HG02970 (cell line): Measurements from ENCODE around the gene FZD10.

Experiments
- ATAC-seq: cut with Tn5 transposase; IDR thresholded peaks from one replicate; pipeline ENCODE4 v1.9.1; 2021; ENCODE audit warnings: mild to moderate bottlenecking, moderate library complexity, moderate number of reproducible peaks; ENCODE audit not compliant: unreplicated experiment, low FRiP score

The FZD10 gene, protein sequence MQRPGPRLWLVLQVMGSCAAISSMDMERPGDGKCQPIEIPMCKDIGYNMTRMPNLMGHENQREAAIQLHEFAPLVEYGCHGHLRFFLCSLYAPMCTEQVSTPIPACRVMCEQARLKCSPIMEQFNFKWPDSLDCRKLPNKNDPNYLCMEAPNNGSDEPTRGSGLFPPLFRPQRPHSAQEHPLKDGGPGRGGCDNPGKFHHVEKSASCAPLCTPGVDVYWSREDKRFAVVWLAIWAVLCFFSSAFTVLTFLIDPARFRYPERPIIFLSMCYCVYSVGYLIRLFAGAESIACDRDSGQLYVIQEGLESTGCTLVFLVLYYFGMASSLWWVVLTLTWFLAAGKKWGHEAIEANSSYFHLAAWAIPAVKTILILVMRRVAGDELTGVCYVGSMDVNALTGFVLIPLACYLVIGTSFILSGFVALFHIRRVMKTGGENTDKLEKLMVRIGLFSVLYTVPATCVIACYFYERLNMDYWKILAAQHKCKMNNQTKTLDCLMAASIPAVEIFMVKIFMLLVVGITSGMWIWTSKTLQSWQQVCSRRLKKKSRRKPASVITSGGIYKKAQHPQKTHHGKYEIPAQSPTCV

DNA sequence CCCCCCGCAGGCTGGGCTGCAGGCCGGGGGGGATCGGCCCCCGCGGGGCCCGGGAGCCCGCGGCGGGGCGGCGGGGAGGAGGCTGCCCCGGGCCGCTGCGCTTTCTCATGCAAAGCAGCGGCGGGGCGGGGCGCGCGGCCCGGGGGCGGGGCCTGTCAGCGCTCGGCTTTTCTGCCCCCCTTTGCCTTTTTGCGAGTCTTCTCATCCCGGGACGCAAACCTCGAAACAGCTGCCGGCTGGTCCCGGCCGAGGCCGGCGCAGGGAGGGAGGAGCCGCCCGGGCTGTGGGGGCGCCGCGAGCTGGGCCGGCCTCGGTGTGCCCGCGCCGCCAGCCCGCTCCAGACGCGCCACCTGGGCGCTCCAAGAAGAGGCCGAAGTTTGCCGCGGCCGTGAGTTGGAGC is at the start of gene FZD10:
Gene FZD10 (plus strand): TSS at position 198 of the 400 bp plus-strand sequence. CDS start 479 bp downstream, outside the sequence.
- no peak for ATAC-seq

DNA sequence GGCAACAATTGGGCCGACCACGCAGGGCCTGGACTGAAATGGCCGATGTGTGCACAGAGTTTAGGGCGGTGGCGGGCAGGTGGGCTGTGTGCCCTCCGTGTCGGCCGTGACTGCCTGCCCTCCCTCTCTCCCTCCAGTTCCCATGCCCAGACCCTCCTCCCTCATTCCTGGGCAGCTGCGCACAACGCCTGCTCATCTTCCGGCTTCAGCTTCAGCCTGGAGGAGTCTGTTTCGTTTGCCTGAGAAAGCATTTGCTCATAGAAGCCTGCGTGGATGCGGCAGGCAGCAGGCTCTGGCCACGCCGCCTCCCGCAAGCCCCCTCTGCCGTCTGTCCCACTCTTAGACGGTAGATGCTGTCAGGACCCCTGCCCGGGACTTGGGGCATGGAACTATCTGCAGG is 47.3 kb upstream of the FZD10 start:
- no peak for ATAC-seq

DNA sequence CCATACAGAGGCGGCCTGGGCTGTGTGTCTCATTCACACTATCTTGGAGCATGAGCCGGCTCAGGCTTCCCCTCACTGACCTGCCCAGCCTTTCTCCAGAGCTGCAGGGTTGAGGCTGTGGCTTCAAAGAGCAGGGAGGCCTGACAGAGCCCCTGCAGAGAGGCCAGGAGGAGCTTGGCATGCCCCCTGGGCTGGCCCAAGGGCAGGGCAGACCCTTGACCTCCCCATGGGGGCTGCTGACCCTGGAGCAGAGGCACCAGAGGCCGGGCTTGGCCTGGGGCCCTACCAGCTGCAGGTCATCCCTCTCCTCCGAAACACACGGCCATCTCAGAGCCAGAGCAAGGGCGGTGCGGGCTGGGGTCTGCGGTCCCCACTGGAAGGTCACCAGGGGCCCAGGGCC is 46.6 kb upstream of the FZD10 start:
- no peak for ATAC-seq

DNA sequence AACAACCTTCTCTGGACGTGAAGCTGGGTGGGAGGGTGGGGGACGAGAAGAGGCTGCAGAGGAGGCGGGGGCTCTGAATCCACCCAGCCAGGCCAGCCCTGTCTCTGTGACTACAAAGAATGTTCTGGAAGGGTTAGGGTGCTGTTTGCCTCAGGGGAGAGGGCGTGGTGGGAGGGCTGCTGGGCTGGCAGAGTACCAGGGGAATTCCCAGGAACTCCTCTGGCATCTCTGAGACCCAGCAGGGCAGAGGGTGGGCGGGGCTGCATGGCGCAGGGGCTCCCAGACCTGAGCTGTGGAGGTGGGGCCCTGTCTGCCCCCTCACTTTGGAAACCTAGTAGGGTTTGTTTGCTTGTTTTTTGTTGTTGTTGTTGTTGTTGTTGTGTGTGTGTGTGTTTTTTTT is 45.5 kb upstream of the FZD10 start:
- no peak for ATAC-seq

DNA sequence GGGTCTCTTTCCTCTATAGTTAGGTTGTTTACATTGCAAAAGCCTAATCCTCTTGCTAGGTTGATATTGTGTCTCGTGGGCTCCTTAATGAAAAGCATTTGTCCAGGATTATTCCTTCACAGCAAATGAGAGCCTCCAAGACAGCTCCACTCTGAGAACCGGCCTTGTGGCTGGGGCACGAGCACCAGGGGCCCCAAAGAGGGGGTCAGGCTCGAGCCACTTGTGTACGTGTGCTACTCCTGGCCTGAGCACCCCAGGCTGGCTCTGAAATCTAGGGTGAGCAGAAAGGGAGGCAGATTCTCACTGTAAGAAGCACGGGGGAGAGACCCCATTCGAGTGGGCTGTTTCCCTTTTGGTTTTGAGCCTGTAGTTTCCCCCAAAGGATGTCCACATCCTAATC is 45.0 kb upstream of the FZD10 start:
- no peak for ATAC-seq

DNA sequence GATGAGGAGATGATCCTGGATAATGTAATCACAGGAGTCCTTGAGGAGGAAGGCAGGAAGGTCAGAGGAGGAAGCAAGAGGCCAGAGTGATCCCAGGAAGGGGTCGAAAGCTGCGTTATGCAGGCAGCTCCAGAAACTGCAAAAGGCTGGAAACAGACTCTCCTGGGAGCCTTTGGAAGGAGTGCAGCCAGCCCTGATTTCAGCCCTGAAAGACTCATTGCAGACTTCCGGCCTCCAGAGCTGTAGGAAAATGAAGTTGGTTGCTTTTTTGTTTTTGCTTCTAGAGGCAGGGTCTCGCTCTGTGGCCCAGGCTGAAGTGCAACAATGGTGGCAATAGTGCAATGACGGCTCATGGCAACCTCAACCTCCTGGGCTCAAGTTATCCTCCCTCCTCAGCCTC is 44.6 kb upstream of the FZD10 start:
- ATAC-seq = no peak

DNA sequence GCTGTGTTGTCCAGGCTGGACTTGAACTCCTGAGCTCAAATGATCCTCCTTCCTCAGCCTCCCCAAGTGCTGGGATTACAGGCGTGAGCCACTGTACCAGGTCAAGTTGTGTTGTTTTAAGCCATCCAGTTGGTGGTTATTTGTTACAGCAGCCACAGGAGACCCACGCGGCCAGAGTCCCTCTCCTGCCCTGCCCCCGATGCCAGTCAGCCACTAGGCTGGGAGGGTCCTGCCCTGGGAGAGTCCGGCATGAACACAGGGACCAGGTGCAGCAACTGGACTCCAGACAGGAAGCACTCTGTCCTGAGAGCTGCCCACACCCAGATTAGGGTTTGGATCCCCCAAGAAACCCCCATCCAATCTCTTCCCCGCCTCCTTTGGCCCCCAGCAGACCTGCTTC is 44.1 kb upstream of the FZD10 start:
- no peak for ATAC-seq

DNA sequence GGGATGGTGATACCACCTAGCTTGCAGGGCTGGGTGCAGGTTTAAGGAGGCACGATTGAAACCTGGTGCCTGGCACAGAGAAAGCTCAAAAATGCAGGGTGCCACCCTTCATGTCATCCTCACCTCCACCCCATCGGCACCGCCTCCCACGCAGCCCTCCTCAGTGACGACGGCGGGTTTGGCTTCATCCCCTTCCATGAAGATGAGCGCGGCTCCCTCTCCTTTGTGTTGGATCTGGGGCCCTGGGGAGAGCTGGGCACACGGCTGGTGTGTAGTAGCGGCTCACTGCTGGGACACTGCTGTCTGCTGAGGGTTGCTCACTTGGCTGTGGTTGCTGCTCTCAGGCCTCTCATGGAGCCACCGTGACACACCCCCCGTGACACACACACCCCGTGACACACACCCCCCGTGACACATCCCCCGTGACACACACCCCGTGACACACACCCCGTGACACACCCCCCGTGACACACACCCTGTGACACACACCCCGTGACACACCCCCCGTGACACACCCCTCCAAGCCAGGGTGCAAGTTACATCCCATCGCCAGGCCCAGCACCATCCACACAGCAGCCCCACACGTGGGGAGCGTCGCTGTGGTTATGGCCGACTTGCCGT is 42.9 kb upstream of the FZD10 start:
- ATAC-seq = no peak

DNA sequence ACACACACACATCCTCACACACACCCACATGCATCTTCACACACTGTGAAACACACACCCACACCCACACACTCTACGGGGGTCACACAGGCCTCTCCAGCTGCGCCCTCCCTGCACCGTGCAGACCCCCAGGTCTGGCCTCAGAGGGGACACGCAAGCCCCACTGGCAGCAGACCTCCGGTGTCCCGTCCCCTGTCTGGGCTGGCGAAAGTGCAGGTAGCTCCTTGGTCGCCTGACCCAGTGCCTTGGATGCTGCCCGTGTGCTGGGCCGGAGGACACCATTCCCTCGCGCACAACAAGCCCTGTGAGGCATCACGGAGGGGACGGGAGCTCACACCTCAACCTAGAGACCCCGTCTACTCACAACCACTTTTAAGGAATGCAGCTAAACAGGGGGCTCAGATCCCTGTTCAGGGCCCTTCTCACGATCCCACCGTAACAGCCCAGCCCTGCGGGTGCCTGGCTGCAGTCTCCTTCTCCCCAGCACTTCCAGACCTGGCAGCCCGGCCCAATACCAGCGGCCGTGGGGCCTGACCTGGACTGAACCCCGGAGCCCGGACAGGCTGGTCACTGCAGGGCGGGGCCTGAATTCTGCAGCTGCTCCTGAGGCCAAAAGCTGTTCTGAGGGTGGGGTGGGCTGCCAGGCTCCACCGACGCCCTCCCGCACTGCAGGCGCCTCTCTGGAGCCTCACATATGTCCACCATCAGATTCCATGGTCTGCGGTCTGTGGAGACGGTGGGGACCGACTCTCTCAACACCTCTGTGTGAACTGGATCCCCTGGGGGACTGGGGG is 42.1 kb upstream of the FZD10 start:
- ATAC-seq = no peak

DNA sequence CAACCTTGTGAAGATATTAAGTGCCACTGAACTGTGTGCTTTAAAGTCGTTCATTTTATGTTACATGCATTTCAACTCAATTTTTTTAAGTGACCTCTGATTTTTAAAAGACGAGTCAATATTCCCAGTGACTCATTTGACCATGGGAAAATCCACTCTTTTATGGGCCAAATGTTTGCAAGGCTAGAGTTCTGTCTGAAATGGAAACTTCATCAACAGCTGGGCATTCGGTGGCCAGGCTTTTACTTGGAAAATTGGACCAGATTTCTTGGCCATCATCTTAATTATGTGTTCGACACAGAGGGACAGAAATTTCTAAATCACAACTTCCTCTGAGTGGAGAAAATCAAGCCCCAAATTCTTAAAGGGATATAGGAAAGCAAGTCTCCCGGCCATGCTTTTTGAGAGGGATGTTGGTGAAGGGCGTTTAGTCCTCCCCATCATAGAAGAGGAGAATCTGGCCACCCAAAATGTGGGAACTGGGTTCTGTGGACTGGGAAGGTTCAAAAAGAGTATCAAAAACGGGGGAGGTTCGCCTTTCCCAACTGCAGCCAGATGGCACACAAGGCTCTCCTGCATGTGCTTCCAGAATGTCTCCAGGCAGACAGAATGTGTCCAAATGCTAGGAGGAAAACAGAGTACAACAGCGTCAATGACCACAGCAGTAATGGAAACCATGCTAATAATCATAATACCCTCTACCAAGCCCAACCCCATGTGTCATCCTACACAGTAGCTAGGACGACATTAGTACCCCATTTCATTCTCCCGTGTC is 40.9 kb upstream of the FZD10 start:
- no peak for ATAC-seq

DNA sequence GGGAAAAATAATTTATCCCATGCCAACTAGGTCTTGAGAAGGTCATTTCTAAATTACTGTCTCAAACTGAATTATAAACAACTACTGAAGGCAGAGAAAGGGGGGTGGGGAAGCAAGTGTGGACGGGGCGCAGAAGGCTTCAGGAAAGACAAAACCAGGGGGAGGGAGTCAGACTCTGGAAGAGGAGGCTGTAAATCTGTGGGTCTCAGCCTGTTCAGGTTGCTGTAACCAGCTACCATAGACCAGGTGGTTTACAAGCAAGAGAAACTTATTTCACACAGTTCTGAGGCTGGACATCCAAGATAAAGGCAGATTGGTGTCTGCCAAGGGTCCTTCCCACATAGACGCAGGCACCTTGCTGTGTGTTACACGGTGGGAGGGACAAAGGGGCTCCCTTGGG is 39.9 kb upstream of the FZD10 start:
- no peak for ATAC-seq

DNA sequence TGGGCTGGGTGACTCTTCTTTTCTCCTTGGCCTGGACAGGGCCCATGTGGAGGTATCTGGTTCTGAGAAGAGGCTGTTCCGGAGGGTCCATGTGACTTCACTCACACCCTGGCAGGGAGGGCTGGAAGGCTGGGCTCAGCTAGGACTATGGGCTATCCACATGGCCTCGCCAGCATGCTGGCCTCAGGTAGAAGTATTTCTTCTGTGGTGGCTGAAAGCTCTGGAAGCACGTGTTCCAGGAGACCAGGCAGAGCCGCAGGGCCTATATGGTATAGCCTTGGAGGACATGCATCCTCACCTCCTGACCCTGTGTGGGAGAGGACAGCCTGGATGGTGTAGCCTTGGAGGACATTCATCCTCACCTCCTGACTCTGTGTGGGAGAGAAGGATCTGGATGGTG is 38.2 kb upstream of the FZD10 start:
- ATAC-seq = no peak

DNA sequence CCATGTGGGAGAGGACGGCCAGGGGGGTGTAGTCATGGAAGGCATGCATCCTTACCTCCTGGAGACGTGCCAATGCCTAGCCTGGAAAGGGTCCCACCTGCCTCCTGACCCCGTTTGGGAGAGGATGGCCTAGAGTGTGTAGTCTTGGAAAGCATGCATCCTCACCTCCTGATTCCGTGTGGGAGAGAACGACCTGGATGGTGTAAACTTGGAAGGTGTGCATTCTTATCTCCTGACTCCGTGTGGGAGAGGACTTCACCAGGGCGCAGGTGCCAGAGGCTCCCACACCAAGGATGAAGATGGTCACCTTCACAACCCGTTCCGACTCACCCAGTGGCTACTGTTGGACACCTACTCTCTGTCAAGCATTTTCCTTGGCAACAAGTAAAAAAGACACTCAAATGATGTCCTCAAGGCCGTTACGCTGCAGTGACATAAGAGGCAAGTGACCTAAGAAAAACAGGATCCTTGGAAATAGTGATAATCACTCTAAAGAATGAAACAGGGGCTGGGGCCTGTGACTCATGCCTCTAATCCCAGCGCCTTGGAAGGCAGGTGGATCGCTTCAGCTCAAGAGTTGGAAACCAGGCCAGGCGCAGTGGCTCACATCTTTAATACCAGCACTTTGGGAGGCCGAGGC is 37.5 kb upstream of the FZD10 start:
- ATAC-seq = no peak

DNA sequence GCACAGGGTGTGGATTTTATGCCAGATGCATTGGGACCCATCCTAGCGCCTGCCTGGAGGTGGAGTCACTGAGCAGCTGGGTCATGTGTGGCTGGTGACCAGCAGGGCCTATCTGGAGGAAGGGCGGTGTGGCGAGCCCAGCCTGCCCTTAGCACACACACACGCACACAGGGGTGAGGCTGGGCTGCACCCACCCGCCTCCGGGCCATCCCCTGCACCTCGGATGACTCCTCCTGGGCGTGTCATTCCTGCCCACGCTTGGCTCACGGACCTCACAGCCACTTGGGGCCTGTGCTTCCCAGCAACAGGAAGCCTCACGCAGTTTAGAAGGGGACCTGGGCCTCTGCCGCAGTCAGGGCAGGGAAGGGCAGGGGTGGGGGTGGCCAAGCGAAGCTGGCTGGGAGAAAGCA is 36.2 kb upstream of the FZD10 start:
- no peak for ATAC-seq

DNA sequence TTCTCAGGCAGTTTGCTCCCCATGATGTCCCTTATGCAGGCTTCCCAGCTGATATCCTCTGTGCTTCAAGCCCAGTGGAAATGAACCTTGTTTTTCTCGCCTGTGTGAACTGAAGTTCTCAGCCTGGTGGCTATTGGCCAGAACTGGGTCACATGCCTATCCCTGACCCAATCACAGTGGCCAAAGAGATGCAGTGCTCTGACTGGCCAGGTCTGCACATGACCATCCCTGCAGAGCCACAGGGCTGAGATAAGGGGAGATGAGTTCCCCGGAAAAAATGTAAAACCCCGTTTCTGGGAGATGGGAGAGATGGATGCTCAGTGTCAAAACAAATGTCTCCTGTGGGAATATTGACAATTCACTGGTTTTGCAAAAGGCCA is 34.7 kb upstream of the FZD10 start:
- ATAC-seq = no peak

DNA sequence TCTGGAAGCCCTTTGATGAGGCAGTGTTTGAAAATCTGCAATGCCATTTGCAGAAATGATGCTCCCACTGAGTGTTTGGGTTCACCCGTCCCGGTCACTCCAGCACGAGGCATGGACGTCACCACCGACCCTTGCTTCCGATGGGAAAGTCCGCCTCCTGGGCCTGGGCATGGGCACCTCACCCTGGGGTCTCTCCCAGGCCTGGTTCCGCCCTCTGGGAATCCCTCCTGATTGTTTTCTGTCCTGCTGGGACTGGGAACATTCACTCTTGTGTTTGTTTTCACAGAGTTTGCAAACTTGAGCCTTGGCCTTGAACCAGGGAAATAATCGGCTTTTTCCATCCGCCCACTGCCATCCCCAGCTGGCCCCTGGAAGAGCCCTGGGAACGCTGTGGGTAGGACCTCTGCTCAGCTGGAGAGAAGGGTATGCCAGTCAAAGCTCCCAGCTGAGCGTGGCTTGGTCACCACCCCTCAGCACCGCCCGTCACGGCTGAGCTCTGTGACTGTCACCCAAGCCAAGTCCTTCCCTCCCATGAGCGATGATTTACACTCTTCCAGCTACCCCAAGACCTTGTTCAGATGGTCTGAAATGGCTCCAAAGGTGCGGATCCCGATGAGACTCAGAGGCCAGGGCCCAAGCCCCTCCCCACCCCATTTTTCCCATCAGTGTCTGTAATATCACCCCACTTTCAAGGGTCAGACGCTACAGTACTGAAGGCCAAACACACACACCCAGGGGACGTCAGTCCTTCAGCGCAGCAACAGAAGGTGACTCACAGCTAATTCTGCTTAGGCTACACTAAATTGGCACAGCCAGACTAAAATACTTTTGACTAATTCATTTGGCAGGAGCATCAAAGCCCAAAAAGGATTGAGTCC is 34.1 kb upstream of the FZD10 start:
- ATAC-seq = no peak

DNA sequence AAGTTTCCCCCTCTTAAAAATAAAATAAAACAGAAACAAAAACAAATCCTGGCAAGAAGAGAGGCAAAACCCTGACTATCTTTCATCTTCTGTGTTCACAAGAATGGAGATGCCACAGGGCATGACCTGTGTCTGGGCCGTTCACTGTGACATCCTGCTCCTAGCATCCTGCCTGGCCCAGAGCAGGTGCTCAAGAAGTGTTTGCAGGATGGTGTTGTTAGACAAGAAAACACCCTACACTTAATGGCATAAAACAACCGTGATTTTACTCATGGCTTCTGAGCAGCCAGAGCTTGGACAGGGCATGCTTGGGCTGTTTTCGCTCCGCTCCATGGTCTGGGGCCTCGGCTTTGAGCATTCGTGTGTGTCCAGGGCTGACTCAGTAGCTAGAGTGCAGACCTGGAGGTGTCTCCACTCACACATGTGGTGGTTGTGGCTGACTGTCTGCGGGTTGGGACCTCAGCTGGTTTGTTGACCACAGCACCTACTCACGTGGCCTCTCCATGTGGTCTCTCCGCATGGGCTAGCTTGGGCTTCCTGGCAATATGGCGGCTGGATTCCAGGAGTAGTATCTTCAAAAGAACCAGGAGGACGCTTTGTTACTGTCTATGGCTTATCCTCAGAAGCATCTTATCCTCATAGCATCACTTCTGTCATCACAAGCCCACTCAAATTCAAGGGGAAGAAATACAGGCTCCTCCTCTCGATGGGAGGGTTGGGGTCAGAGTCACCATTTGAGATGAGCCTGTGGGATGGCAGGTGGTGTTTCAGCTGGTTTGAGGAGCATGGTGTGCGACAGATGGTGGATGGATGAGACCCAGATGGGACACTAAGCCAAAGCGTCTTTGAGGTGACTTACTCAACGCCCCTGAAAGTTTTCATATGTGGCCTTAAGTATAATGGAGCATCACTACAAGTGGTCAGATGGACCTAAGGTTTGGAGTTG is 33.2 kb upstream of the FZD10 start:
- ATAC-seq = no peak

DNA sequence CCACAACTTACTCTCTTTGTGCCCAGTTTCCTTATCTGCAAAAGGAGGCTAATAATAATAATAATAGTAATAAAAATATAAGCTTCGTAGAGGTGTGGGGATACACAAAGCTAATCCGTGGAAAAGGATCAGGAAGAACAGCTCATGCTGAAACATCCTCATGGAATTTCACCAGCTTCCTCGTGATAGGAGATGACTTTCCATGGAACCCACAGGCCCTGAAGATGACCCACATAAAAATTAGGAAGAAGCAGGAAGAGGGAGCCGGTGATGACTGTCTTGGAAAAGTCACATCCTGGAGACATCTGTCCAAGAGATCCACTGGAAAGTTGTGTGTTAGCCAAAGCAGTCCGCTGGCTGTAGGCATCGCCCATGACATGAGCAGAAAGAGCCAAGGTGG is 31.9 kb upstream of the FZD10 start:
- no peak for ATAC-seq
